ENCODE results near the gene CXCR5. TPM values are rescaled to one million over a fixed set of nuclear protein-coding genes. Genes with fewer than 3 reads are reported as not detected.
A peak's percentile ranks its signal among the peaks of the same experiment; 100 is the strongest.

CXCR5 gene
- total RNA-seq, 1 experiment from 2014 or later: not detected

DNA sequence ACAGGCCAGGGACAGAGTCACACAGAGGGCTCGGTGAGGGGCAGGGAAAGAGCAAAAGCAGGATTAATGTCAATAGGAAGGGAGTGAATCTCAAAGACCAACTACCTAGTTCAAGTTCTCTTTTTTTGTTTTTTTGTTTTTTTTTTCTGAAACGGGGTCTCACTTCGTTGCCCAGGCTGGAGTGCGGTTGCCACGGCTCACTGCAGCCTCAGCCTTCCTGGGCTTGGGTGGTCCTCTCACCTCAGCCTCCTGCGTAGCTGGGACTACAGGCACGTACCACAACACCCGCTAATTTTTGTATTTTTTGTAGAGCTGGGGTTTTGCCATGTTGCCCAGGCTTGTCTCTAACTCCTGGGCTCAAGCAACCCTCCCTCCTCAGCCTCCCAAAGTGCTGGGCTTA, 51.7 kb downstream of the CXCR5 start:
- Histone ChIP-seq H3F3A (ENCODE audit: low read length, unreplicated experiment) (no peaks in the 10 kb centered on the region), H3K4me3 (ENCODE audit: low read length) (no peak overlapping the region), H3K9me3 (ENCODE audit: low read length) (no peaks in the 10 kb centered on the region), H3K9ac (ENCODE audit: low read length) (no peak overlapping the region), H3K4me1 (ENCODE audit: insufficient read depth, low read length) (peaks cover 34% of the 10 kb centered on the region), H4K20me1 (ENCODE audit: low read length) (no peaks in the 10 kb centered on the region), H3K4me2 (ENCODE audit: low read length) (no peak overlapping the region), H3K36me3 (ENCODE audit: low read depth, low read length) (no peaks in the 10 kb centered on the region), H3K9me2 (replicated peaks; ENCODE audit: low read length) (no peaks in the 10 kb centered on the region), H3K27me3 (ENCODE audit: low read length) (no peaks in the 10 kb centered on the region), H2AFZ (ENCODE audit: low read length) (no peak overlapping the region), H3K27ac (ENCODE audit: low read length) (no peak overlapping the region), H3K79me2 (ENCODE audit: low read length) (no peaks in the 10 kb centered on the region)
- DNase-seq: no peak
- CTCF ChIA-PET: interaction anchor here (0.8 kb wide), 1 partner anchor 9 kb away, joined by 4 read pairs; the partner anchor contains the start of gene BCL9L
- no peak for ATAC-seq
- TF ChIP-seq EZH2phosphoT487 (IDR thresholded peaks at IDR 0.05; ENCODE audit: borderline replicate concordance, low read length) (no peak), EZH2 (IDR thresholded peaks at IDR 0.05; ENCODE audit: low read length, unreplicated experiment) (no peak), CTCF (conservative IDR thresholded peaks at IDR 0.05; ENCODE audit: low read depth, low read length) (no peak)
- POLR2A ChIA-PET (ENCODE audit: unreplicated experiment): no interaction called here
- BruUV-seq (replicated peaks): no TSS peak
- intact Hi-C loops (cut with micrococcal nuclease): no loop called here

DNA sequence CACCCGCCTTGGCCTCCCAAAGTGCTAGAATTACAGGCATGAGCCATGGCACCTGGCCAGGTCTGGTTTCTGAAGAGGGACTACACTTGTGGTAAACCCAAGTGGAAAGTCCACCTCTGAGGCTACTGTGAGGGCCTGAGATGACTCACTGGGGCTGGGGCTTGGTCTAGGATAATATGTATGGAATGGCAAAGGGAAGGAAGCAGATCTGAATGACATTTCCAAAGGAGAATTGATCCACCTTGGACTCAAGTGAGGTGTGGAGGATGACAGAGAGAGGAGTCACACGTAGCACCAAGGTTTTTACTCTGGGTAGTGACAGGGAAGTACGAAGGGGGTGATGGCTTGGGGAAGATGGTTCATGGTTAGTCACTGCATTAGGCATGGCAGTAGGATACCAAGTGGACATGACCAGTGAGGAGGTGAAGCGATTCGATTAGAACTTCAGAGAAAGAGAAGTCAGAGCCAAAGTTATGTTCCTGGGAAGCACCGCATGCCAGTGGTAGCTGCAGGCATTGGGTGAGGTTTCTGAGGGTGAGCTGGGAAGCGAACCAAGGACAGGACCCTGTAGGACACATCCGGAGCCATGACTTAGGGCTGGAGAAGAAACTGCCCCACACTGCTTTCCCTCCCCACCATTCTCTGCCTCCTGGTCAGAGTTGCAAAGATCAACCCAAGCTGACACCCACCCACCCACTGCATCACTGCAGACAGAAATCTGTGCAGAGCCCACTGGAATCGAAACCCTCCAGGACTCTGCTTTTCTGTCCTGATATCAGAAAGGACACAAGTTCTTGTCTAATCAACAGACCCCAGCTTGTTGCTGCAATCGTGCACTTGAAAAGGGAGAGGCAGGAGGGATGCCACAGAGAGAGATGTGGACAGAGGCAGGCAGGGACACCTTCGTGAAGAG, 55.1 kb downstream of the CXCR5 start:
- CTCF ChIA-PET: no interaction called here

More for the DNA sequence above, 55.1 kb downstream of the CXCR5 start:
- ATAC-seq (peak; percentile 90), DNase-seq (peak; percentile 99)
- TF ChIP-seq CTCF (conservative IDR thresholded peaks at IDR 0.05; ENCODE audit: low read depth, low read length): no peak
- TF ChIP-seq EZH2phosphoT487 (IDR thresholded peaks at IDR 0.05; ENCODE audit: borderline replicate concordance, low read length): no peak
- TF ChIP-seq EZH2 (IDR thresholded peaks at IDR 0.05; ENCODE audit: low read length, unreplicated experiment): no peak
- H2AFZ ChIP-seq (ENCODE audit: low read length): no peak overlapping the region
- no TSS peak for BruUV-seq (replicated peaks)
- H3K4me2 ChIP-seq (ENCODE audit: low read length): peak overlapping the region; percentile 29
- intact Hi-C loops (cut with micrococcal nuclease): no loop called here
- no peak overlapping the region; the same call in 1 of the 2 replicates for H3K9ac ChIP-seq (ENCODE audit: low read length)
- peak overlapping the region; percentile 75 for H3K27ac ChIP-seq (ENCODE audit: low read length)
- H3K27me3 ChIP-seq (ENCODE audit: low read length): no peaks in the 10 kb centered on the region
- no peak overlapping the region for H3K4me3 ChIP-seq (ENCODE audit: low read length)
- no peaks in the 10 kb centered on the region for H3K9me2 ChIP-seq (replicated peaks; ENCODE audit: low read length)
- H3K36me3 ChIP-seq (ENCODE audit: low read depth, low read length): no peaks in the 10 kb centered on the region
- POLR2A ChIA-PET (ENCODE audit: unreplicated experiment): no interaction called here
- H3K4me1 ChIP-seq (ENCODE audit: insufficient read depth, low read length): peaks cover 20% of the 10 kb centered on the region
- H3K79me2 ChIP-seq (ENCODE audit: low read length): no peaks in the 10 kb centered on the region
- H4K20me1 ChIP-seq (ENCODE audit: low read length): no peaks in the 10 kb centered on the region
- no peaks in the 10 kb centered on the region for H3F3A ChIP-seq (ENCODE audit: low read length, unreplicated experiment)
- no peaks in the 10 kb centered on the region for H3K9me3 ChIP-seq (ENCODE audit: low read length)
